Measurements from ENCODE around the gene GMDS. TPM values are rescaled to one million over a fixed set of nuclear protein-coding genes. Genes with fewer than 3 reads are reported as not detected.

Gene GMDS
- total RNA-seq, 1 donor from 2014 or later: 6.2 TPM

DNA sequence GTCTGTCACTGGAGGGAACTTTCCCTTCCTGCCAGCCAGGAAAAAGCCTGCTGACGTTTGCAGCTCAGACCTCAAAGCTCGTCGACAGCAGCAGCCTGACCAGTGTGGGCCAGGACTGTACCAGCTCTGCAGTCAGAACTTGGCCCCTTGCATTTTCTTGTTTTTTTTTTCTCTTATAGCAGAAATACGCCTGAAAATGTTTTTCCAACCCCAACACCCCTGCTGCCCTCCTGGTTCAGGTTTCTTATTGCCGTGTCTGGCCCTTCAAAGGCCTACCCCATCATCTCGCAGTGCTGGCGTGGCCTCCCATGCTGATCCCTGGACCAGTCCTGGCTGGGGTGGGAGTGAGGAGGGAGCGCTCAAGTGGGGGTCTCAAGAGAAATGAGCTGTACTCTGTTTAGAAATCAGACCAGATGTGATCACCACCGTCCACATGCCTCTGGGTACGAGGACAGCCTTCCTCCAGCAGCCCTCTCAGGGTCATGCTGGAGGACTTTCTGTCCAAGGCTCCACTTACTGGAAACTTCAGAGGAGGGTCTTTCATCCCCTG is 466.6 kb downstream of the GMDS start:
- DNase-seq (ENCODE audit: low read depth in 2 of 2): no peak

DNA sequence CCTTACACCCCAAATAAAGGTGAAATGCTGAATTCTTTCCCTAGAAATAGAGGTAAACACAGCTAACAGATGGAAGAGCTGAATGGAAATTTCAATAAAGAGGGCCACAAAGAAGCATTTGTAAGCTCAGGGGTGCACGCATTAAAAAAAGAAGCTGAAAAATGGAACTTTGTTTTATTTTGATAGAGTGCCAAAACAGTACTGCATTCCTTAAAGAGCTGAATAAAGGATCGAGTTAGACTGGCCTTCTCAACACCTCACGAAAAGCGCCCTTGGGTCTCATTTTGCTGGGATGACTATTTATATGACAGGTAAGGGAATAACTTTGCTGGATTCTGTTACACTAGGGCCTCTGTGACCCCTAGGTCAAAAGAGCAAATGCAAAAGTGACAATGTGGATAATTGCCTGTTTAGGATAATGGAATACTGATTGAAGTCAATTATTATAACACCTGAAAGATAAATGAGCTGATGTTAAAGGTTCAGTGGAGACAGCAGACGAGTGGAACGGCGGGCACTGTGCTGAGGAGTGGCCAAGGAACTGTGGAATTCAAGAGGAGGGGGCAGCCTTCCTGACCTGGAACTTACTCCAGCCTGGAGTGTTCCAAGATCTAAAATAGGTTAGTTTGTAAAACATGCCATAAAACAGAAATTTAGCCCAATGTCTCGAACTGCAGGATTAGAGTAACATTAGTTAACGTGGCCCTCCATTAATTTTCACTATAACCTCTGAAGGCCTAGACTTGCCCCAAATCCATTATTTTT is 467.3 kb downstream of the GMDS start:
- no peak for DNase-seq (ENCODE audit: low read depth in 2 of 2)

GRCh38 chr6:1775441-1775840 is 470.0 kb downstream of the GMDS start:
- no peak for DNase-seq (ENCODE audit: low read depth in 2 of 2)

DNA sequence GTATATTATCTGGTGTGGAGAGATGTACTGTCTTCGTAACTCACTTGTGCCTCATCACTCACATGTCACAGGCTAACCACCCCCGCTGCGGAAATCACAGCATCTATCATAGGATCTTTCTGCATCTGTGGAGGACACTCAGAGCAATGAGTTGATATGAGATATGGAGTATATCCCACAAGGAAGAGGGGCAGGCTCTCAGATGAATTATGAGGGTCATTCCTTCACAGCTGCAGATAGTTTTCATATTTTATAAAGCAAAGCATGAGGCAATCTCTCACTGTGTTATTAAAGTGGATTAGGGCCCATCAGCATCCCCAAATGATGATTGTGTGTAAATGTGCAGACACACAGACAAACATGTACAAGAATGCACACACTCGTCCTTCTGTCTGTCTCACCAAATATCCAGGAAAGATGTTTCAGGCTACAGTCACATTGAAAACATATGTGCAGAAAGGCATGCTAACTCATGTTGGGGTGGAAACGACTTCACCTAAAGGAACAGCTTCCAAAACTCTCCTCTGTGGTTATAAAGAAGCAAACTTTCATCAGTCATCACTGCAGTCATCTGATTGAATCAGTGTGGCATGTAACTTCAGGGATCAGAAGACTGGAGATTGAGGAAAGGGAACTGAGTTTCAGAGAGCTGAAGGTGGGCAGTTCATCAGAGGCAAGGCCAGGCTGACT is 471.0 kb downstream of the GMDS start:
- no peak for DNase-seq (ENCODE audit: low read depth in 2 of 2)

DNA sequence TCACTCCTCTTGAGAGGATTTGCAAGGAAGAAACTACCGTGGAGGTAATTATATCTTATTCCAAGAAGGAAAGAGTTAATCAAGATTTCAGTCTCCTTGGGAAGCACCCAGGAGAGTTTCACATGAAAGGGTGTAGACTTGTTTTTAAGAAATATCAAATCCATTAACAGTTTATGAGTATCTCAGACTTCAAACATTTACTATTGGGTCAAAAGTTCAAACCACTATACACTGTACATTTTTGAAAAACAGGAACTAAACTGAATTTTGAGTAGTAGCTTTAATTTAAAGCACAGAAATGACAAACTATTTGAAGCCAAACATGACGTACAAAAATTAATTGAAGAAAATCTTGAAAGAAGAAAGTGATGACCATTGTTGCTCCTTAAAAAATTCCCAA is 471.7 kb downstream of the GMDS start:
- no peak for DNase-seq (ENCODE audit: low read depth in 2 of 2)

GRCh38 chr6:1770968-1771723 is 474.3 kb downstream of the GMDS start:
- DNase-seq (ENCODE audit: low read depth in 2 of 2): peak in 1 of 2 donors; percentile 82

DNA sequence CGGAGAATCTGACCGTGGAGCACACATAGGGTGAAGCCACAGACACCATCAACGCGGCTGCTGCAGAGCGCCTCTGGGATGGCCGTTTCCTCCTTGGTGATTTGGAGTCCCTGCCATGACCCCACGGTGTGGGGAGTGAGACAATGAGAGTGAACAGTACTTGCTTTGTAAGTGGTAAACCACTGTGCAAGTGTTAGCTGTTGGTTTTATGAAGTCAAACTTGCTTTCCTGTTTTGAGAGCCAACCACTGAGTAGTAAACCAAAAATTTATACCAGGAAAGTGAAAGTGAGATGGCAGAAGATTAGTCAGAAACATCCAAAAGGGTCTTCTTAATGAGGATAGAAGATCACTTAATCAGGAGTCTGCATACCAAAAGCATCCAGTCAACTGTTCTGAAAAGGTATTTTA is 475.0 kb downstream of the GMDS start:
- DNase-seq (ENCODE audit: low read depth in 2 of 2): no peak

DNA sequence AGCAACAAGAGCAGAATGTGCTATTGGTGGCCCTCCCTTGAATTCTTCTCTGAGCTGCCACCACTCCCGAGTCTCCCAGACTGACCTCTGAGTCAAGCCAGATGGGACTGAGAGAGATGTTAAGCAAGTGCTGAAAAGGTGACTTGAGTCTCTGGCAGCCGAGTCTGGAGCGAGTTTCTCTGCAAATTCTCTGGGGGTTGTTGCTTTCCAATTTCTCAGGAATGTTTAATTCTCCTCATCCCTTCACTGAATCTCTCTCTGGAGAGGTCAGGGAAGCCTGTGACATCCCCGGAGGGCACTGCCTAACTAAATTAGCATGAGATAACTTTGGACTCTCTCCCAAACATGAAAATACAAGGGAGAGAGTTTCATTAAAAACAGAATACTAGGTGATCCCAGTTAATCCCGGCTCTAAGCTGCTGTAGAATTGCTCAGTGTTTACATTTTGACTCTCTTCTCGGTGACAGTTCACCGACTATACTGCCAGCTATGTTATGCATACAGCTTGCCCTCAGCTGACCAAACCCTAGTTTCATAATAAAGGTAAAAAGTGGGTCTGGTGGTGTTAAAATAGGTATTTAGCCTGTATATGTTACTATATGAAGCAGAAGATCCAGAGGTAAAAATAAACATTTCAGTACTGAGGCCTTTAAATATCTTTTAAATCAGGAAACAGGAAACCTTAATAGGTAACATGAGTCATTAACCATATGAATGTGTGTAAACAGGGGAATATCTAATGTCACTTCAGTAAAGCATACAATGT is 477.7 kb downstream of the GMDS start:
- DNase-seq (ENCODE audit: low read depth in 2 of 2): peak in 1 of 2 donors; percentile 41

DNA sequence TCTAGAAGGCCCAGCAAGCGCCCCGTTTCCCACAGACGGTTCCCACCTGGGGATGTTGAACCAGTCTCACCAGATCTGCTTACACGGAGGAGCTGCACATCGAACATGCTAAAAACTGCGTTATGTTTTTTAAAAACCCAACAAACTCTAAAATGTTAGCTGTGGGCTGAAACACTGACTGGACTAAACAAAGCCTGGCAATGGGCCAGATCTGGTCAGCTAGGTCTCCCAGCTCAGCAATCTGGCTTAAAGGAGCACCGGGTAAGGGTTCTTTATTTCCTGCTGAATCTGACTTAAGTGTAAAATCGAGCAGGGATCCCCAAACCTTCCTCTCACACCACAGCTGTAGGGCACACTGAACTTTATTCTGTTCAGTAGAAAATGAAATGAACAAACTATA is 478.8 kb downstream of the GMDS start:
- peak; percentile 61 to 85 for DNase-seq (ENCODE audit: low read depth in 2 of 2)

DNA sequence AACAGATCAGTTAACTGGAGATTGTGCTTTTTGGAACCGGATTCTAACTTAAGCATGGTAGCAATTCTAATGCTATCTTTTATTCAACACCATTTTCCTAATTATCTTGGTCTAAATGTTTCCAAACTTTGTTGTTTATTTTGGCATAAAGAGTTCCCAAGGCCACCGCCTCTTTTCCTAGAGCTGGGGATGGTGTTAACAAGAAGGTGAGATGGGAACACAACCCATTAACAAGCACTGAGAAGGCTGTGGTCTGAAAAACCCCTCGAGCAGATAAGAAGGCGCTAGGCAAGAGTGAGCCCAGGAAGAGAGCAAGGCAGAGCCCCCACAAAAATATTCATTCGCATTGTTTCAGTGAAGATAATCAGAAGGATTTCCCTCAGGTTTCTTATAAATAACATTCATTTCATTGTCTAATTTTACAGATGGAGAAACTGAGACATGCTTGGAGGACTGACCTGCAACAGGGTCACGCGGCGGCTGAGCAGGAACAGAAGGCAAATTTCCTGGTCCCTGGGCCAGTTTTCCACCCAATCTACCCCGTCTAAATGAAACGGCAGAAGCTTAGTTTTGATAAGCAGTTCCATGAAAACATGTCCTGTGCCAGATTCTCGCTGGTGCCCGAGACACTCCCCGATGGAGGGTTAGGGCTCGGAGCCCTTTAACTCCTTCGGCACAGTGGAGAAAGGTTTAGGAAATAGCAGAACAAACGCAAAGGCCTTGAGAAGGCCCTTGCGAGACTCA is 480.1 kb downstream of the GMDS start:
- DNase-seq (ENCODE audit: low read depth in 2 of 2): no peak

DNA sequence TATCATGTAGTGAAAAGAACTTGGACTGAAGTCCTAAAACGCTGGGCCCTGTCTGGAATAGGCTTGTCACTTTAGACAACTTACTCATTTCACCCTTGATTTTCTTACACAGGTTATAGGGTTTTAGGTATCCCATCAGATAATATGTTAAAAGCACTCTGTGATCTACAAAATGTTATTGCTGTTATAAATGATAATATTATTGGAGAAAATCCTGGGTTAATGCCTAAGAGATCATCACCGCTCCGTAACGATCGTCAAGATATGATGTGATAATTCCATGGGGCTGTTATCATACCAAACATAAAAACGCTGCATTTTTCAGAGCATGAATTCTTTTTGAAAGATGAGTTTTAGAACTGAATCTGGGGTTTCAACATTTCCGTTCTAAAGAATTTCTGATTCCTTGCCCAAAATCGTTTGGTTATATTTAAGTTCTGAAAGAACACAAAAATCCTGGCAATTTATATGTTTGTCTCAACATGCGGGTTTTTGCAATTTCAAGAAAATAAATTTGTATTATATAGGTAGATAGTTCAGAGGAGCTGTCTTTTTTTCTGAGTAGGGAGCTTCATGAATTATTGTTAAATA is 480.9 kb downstream of the GMDS start:
- DNase-seq (ENCODE audit: low read depth in 2 of 2): no peak

GRCh38 chr6:1763404-1763803 is 482.0 kb downstream of the GMDS start:
- DNase-seq (ENCODE audit: low read depth in 2 of 2): peak in 1 of 2 donors; percentile 47

GRCh38 chr6:1762203-1762602 is 483.2 kb downstream of the GMDS start:
- no peak for DNase-seq (ENCODE audit: low read depth in 2 of 2)

DNA sequence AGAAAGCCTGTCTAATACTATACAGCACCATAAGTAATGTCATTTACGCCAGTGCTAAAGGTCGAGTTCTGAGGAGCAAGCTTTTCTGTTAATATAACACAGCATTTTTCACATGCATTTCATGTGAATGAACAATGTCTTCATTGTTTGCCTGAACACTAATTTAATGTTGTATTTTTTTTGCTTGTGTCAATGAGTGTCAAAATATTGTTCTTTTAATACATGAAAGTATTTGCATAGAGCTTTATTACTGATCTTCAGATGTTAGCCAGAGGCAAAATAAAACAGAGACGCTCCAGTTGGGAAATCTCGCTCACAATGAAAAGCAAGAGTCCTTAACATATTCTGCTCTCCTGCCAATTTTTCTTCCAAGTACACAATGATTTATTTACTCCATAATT is 483.9 kb downstream of the GMDS start:
- DNase-seq (ENCODE audit: low read depth in 2 of 2): no peak

DNA sequence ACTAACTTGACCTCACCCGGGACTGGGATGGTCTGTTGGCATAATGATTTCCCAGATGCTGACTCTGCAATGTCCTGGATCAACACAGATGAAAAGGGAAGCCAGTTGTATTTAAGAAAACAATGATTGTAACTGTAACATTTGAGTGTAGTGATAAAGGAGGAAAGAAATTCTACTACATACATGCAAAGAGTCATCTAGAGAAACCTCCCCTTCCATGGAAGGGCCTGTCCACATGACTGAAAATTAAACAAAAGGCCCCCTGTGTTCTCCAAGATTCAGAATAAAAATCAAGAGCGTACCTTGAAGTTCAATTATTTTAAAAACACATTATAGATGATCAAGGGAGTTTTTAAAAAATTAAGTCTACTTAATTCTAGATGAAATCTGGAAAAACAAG is 484.5 kb downstream of the GMDS start:
- DNase-seq (ENCODE audit: low read depth in 2 of 2): no peak

DNA sequence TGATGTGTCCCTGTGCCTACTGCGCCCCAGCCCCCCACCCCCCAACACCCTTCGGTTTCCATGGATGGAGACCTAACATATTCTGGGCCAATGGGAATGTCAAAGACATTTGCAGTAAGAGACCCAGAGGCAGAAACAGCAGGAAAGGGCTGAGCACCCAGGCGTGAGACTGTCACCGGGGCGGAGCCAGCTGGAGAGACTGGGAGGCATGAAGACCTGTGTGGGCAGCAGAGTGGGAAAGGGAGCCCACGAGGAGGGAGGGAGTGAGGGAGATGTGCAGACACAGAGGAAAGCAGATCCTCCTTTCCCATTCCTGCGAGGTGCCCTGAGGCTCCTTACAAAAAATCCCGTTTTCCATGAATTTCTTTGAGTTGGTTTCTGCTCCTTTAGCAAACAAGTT is 485.5 kb downstream of the GMDS start:
- DNase-seq (ENCODE audit: low read depth in 2 of 2): no peak

- no peak for DNase-seq (ENCODE audit: low read depth in 2 of 2)
These were observed 487.2 kb downstream of the GMDS start for GRCh38 chr6:1758076-1758679.

DNA sequence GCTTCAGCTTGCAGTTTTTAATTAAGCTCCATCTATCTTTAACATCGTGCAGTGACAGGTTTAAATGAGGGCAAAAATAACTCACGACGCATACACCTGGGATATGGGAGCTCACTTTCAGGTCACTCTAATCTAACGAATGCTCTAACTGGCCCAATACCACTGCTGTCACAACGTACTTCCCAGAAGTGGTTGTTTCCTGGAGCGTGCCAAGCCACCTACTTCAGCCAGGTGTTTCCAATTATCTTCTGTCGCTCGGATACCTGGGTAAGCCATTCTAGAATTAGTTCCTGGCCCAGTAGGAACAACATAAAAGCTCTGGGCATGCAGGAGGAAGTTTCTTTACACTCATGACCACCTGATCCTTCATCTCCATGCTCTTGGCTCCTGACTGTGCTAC is 488.3 kb downstream of the GMDS start:
- no peak for DNase-seq (ENCODE audit: low read depth in 2 of 2)

DNA sequence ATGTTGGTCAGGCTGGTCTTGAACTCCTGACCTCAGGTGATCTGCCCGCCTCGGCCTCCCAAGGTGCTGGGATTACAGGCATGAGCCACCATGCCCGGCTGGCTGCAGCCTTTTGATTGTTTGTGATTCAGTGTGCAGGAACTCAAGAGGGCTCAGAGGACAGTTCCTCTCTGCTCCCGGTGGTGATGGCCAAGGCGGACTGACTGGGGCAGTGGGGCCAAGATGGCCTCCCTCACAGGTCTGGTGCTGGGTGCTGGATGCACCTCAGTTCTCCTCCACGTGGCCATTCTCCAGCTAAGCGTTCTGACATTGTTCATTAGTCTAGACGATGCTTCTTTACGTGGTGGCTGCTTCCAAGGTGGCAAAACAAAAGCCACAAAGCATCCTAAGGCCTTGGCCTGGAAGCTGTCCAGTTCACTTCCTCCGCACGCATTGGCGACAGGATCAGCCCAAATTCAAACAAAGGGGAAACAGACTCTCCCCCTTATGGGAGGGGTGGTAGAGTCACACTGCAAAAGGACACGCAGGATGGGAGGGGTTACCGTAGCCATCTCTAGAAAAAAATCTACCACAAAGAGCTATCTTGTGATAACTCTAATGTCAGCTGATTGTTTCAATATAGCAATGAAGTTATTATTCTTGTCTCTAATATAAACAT is 488.8 kb downstream of the GMDS start:
- no peak for DNase-seq (ENCODE audit: low read depth in 2 of 2)

Data from dermis microvascular lymphatic vessel endothelial cell (primary cell).